Gastroesophageal sphincter (tissue), 4 donors: ENCODE measurements around the gene GPR68. TPM values are rescaled to one million over a fixed set of nuclear protein-coding genes. Genes with fewer than 3 reads are reported as not detected.
A peak's percentile ranks its signal among the peaks of the same experiment; 100 is the strongest.

Source experiments
- ATAC-seq: fragments of 150-250 bp; one replicate; pipeline ENCODE4 v1.9.1; 2016; ENCODE audit warnings: mild to moderate bottlenecking, moderate library complexity
- H3K27ac ChIP-seq, 4 donors: fragments of 200-600 bp; sonication (generic) in 3 of 4; 1 replicate in 3 of 4; 2 replicates in 1 of 4; pipeline ENCODE4 v1.5.1; 2016 to 2019
- H3K27me3 ChIP-seq: fragments of 200-600 bp; sonication (generic); one replicate; pipeline ENCODE4 v1.5.1; 2019
- H3K36me3 ChIP-seq, 2 donors: fragments of 200-600 bp; sonication (generic); one replicate each; pipeline ENCODE4 v1.5.1; 2019; ENCODE audit warnings: control low read depth in 1 of 2
- H3K4me1 ChIP-seq, 3 donors: fragments of 200-600 bp; sonication (generic); 1 replicate in 2 of 3; 2 replicates in 1 of 3; pipeline ENCODE4 v1.5.1; 2016 to 2019; ENCODE audit warnings: control low read depth in 2 of 3
- H3K4me3 ChIP-seq, 2 donors: fragments of 200-600 bp; sonication (generic); one replicate each; pipeline ENCODE4 v1.5.1; 2019; ENCODE audit warnings: mild to moderate bottlenecking in 1 of 2, moderate library complexity in 1 of 2
- H3K9me3 ChIP-seq, 3 donors: fragments of 200-600 bp; sonication (generic); one replicate each; pipeline ENCODE4 v1.5.1; 2017 to 2019; ENCODE audit warnings: control low read depth in 2 of 3
- EP300 ChIP-seq: sonication (generic); formaldehyde crosslinking; IDR thresholded peaks from one replicate; pipeline ENCODE4 v1.6.1; 2017; ENCODE audit warnings: antibody characterized with exemption, mild to moderate bottlenecking
- POLR2A ChIP-seq, 2 donors: fragments of 450-650 bp; IDR thresholded peaks; one replicate each; pipeline ENCODE4 v1.6.1; 2017; ENCODE audit warnings: antibody characterized with exemption in 2 of 2, mild to moderate bottlenecking in 2 of 2, moderate library complexity in 1 of 2
- POLR2AphosphoS5 ChIP-seq: sonication (generic); formaldehyde crosslinking; IDR thresholded peaks from one replicate; pipeline ENCODE4 v1.6.1; 2017; ENCODE audit warnings: antibody characterized with exemption
- WGBS, 2 donors: methylation state at CpG; one replicate each; pipeline ENCODE4 v1.1.5; 2018; ENCODE audit warnings: low coverage in 1 of 2; 5-methylcytosine and 5-hydroxymethylcytosine counted together
- total RNA-seq, 4 donors: library from RNA; depleted of rRNA; stranded (reverse); fragments of >200 nt; gene quantifications; one replicate each; pipeline ENCODE4 v1.1.0, GENCODE V29; 2016
- TF ChIP-seq, protein P1 (sequence below), 4 experiments: fragments of 200-600 bp in 2 of 4; fragments of 450-650 bp in 2 of 4; sonication (generic) in 1 of 4; IDR thresholded peaks; one replicate each; pipeline ENCODE4 v1.5.1; 2017 to 2019; ENCODE audit warnings: antibody characterized with exemption in 4 of 4, mild to moderate bottlenecking in 2 of 4, moderate library complexity in 2 of 4

Gene GPR68
- total RNA-seq, 4 donors from 2014 or later, result 1.8 to 10.3 (median 3.0) TPM

DNA sequence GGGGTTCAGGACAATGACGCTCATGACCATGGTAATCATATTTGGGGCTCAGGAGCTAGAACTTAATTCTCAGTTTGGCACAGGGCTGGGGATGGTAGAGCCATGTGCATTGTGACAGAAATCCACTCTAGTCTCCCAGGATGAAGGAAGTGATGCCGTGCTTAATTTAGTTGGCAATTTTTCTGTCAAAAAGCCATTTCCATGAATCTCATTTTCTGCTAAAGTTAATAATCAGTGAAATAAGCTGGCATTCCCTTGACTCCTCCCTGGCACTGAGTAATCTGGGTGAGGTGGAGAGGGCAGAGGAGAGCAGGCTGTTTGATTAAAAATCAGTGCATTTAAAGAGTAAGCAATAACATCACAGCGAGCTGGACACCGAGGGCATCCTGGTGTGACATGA lies 45.0 kb upstream of the GPR68 start:
- Histone ChIP-seq H3K4me3 (no peak overlapping the region), H3K36me3 (peaks cover 0 to 4% of the 10 kb centered on the region in 2 donors), H3K4me1 (peaks cover 0 to 11% (median 0%) of the 10 kb centered on the region in 3 donors), H3K9me3 (no peaks in the 10 kb centered on the region), H3K27ac (no peak overlapping the region), H3K27me3 (no peaks in the 10 kb centered on the region)
- TF ChIP-seq, protein P1, sequence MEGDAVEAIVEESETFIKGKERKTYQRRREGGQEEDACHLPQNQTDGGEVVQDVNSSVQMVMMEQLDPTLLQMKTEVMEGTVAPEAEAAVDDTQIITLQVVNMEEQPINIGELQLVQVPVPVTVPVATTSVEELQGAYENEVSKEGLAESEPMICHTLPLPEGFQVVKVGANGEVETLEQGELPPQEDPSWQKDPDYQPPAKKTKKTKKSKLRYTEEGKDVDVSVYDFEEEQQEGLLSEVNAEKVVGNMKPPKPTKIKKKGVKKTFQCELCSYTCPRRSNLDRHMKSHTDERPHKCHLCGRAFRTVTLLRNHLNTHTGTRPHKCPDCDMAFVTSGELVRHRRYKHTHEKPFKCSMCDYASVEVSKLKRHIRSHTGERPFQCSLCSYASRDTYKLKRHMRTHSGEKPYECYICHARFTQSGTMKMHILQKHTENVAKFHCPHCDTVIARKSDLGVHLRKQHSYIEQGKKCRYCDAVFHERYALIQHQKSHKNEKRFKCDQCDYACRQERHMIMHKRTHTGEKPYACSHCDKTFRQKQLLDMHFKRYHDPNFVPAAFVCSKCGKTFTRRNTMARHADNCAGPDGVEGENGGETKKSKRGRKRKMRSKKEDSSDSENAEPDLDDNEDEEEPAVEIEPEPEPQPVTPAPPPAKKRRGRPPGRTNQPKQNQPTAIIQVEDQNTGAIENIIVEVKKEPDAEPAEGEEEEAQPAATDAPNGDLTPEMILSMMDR (IDR thresholded peaks at IDR 0.05), result no peak
- TF ChIP-seq EP300, result no peak
- no peak for TF ChIP-seq POLR2A (IDR thresholded peaks at IDR 0.05)
- TF ChIP-seq POLR2AphosphoS5, result no peak
- 80 to 94% methylated on average over 2 to 3 of the region's 4 CpGs for WGBS, 2 donors
- no peak for ATAC-seq

DNA sequence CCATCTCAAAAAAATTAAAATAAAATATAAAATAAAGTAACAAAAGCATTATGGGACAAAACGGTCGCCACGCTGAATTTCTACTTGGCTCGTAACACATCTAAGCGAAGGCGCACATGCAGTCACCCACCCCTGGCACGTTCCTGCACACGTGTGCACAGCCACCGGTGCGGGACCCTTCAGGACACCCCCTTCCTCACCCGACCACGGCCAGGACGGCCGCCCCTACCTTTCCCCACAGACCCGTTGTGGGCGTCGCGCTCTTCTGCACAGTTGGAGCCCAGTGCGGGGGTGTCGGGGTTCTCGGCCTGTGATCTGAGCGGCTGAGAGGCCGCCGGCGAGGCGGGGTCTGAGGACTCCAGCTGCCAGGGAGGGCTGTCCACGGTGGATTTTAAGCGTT lies 44.4 kb upstream of the GPR68 start:
- Histone ChIP-seq H3K36me3 (peaks cover 0 to 4% of the 10 kb centered on the region in 2 donors), H3K4me3 (no peak overlapping the region)
- WGBS, 2 donors, result 96 to 98% methylated on average over 9 to 17 of the region's 28 CpGs

DNA sequence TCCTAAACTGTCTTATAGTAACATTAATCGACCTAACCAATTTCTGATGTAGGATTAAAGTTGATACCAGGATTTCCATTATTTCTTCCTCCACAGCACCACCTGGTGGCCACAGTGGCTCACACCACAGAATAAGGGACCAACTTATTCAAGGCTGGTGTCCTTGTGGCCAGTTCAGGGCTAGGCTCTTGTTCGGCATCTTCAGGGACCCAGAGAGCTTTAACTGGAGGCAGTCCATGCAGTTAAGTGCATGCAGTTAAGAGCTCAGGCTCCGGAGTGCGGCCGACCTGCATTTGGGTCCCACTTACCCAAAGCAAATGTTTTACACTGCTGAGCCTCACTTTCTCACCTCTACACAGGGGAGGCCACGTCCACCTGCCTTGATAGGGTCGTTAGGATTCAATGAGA lies 42.0 kb upstream of the GPR68 start:
- peak; percentile 62 for ATAC-seq
- no peaks in the 10 kb centered on the region for H3K27me3 ChIP-seq
- no peak overlapping the region for H3K4me3 ChIP-seq
- peaks cover 0 to 22% (median 0%) of the 10 kb centered on the region in 3 donors for H3K4me1 ChIP-seq
- H3K36me3 ChIP-seq, result peaks cover 0 to 4% of the 10 kb centered on the region in 2 donors
- 0 to 10% methylated on average over 1 to 2 of the region's 7 CpGs for WGBS, 2 donors
- no peak for TF ChIP-seq POLR2AphosphoS5
- TF ChIP-seq, protein P1 (IDR thresholded peaks at IDR 0.05), result peak in 3 of 4 experiments; percentile 86 to 94 (median 90)
- no peak overlapping the region for H3K27ac ChIP-seq
- no peaks in the 10 kb centered on the region for H3K9me3 ChIP-seq

More for the DNA sequence above, 44.4 kb upstream of the GPR68 start:
- no peaks in the 10 kb centered on the region for H3K9me3 ChIP-seq
- no peak for ATAC-seq
- no peaks in the 10 kb centered on the region for H3K27me3 ChIP-seq
- TF ChIP-seq EP300 (no peak), POLR2A (IDR thresholded peaks at IDR 0.05) (no peak), POLR2AphosphoS5 (no peak)
- TF ChIP-seq, protein P1 (IDR thresholded peaks at IDR 0.05), result no peak
- peaks cover 0 to 17% (median 0%) of the 10 kb centered on the region in 3 donors for H3K4me1 ChIP-seq
- no peak overlapping the region for H3K27ac ChIP-seq

DNA sequence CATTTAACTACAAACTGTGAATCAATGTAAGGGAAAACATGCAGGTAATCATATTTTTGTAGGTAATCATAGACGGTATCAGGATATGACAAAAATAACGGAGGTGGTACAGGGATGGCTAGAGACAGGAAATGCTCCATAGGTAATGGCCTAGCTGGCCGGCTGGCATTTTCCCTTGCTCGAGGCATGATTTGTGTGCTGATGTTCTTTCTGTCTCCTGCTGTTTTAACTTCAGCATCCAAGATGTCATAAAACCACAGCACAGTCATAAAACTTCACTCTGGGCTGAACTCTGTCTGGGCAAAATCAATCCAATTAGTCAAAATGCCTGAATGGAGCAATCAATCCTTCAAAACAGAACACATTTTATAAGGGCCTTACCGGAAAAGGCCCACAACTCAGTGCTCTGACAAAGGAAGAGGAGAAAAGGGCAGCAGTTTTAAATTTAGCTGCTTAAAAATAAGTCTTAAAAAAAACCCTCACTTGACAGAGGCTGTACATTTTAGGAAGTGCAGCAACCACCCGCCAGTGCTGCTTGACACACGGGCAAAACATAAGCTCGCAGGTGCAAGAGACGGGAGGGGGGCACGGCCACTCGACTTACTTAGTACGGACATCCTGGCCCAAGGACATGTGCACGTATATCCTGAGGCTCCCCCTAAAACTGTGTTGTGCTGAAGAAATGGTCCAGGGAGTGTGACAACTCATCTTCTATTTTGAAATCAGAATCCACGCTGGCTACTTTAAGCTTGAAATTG lies 40.5 kb upstream of the GPR68 start:
- H3K27me3 ChIP-seq, result no peaks in the 10 kb centered on the region
- TF ChIP-seq EP300 (no peak), POLR2A (IDR thresholded peaks at IDR 0.05) (no peak), POLR2AphosphoS5 (no peak)
- TF ChIP-seq, protein P1 (IDR thresholded peaks at IDR 0.05), result no peak
- H3K36me3 ChIP-seq, result peaks cover 0 to 4% of the 10 kb centered on the region in 2 donors
- H3K4me1 ChIP-seq, result peaks cover 0 to 22% (median 0%) of the 10 kb centered on the region in 3 donors
- no peaks in the 10 kb centered on the region for H3K9me3 ChIP-seq
- H3K4me3 ChIP-seq, result no peak overlapping the region
- no peak for ATAC-seq
- 58% methylated on average over 8 to 14 of the region's 14 CpGs for WGBS, 2 donors
- H3K27ac ChIP-seq, result peak overlapping the region in 3 of 4 donors; percentile 46 to 62 (median 54)
